ENCODE results near the gene CASP7. TPM values are rescaled to one million over a fixed set of nuclear protein-coding genes. Genes with fewer than 3 reads are reported as not detected.
A peak's percentile ranks its signal among the peaks of the same experiment; 100 is the strongest.

The CASP7 gene
- total RNA-seq, 2 donors from 2014 or later: 14.4 to 15.6 TPM

DNA sequence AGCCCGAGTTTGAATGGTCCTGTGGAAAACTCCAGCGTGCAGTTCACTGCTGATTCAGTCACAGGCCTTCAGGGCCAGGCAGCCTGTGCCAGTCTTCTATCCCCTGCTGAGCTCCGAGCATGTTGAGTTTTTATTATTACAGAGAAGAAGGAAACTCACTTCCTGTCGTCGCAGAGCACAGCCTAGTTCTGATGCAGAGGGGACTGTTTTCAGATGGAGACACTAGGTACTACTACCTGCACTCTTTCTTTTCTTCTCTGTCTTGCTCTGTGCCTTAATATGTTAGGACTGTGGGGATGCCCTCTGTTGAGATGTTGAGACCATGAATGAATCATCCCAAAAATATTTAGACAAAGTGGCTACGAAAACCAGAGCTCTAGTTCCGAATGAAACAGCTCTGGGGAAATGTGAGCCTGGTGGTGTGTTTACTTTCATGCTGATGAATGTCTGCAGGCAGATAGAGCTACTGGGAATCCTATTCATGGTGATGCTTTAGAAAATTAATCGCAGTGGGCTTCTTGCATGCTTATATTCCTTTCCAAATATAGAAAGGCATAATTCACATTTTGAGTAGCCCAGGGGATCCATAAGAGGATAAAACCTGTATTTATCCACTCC lies 29.6 kb downstream of the CASP7 start:
- H3K4me3 ChIP-seq (ENCODE audit: low read length): no peak overlapping the region
- Mint-ChIP-seq H3K4me3 (no peak overlapping the region), H3K9me3 (no peaks in the 10 kb centered on the region), H3K27me3 (ENCODE audit: insufficient read depth) (no peaks in the 10 kb centered on the region), H3K27ac (no peak overlapping the region), H3K36me3 (ENCODE audit: low read depth) (peaks cover 3% of the 10 kb centered on the region), H3K4me1 (peaks cover 42% of the 10 kb centered on the region)
- TF ChIP-seq, protein P1, sequence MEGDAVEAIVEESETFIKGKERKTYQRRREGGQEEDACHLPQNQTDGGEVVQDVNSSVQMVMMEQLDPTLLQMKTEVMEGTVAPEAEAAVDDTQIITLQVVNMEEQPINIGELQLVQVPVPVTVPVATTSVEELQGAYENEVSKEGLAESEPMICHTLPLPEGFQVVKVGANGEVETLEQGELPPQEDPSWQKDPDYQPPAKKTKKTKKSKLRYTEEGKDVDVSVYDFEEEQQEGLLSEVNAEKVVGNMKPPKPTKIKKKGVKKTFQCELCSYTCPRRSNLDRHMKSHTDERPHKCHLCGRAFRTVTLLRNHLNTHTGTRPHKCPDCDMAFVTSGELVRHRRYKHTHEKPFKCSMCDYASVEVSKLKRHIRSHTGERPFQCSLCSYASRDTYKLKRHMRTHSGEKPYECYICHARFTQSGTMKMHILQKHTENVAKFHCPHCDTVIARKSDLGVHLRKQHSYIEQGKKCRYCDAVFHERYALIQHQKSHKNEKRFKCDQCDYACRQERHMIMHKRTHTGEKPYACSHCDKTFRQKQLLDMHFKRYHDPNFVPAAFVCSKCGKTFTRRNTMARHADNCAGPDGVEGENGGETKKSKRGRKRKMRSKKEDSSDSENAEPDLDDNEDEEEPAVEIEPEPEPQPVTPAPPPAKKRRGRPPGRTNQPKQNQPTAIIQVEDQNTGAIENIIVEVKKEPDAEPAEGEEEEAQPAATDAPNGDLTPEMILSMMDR (conservative IDR thresholded peaks at IDR 0.05): no peak
- H3K4me1 ChIP-seq (ENCODE audit: control insufficient read depth, insufficient read depth, low read length): peaks cover 7% of the 10 kb centered on the region
- DNase-seq: no peak
- WGBS, 2 experiments (ENCODE audit: insufficient coverage in 1 of 2, insufficient read length in 1 of 2): 53 to 64% methylated on average over 6 to 8 of the region's 8 CpGs
- no peaks in the 10 kb centered on the region for H3K27me3 ChIP-seq (ENCODE audit: control insufficient read depth, insufficient read depth, low read length, poor library complexity, severe bottlenecking)
- H3K36me3 ChIP-seq (ENCODE audit: control insufficient read depth, insufficient read depth, low read length): no peaks in the 10 kb centered on the region
- H3K9me3 ChIP-seq (ENCODE audit: control insufficient read depth, low read length): no peaks in the 10 kb centered on the region
- H3K9ac ChIP-seq (ENCODE audit: extremely low read depth, low read length, poor library complexity, severe bottlenecking): no peak overlapping the region
- H3K27ac ChIP-seq (ENCODE audit: low read depth, low read length): peak overlapping the region; percentile 9

GRCh38 chr10:113711142-113711541 lies 31.4 kb downstream of the CASP7 start:
- no peaks in the 10 kb centered on the region for H3K27me3 ChIP-seq (ENCODE audit: control insufficient read depth, insufficient read depth, low read length, poor library complexity, severe bottlenecking)
- Mint-ChIP-seq H3K9me3 (no peaks in the 10 kb centered on the region), H3K27me3 (ENCODE audit: insufficient read depth) (no peaks in the 10 kb centered on the region), H3K27ac (no peak overlapping the region), H3K4me3 (no peak overlapping the region), H3K36me3 (ENCODE audit: low read depth) (peaks cover 7% of the 10 kb centered on the region), H3K4me1 (peaks cover 34% of the 10 kb centered on the region)
- peaks cover 7% of the 10 kb centered on the region for H3K4me1 ChIP-seq (ENCODE audit: control insufficient read depth, insufficient read depth, low read length)
- no peak overlapping the region for H3K9ac ChIP-seq (ENCODE audit: extremely low read depth, low read length, poor library complexity, severe bottlenecking)
- no peaks in the 10 kb centered on the region for H3K36me3 ChIP-seq (ENCODE audit: control insufficient read depth, insufficient read depth, low read length)
- H3K27ac ChIP-seq (ENCODE audit: low read depth, low read length): peak overlapping the region; percentile 6
- no peak overlapping the region for H3K4me3 ChIP-seq (ENCODE audit: low read length)
- WGBS, 2 experiments (ENCODE audit: insufficient coverage in 1 of 2, insufficient read length in 1 of 2): 63 to 75% methylated on average over 1 to 2 of the region's 2 CpGs
- peak; percentile 60 for DNase-seq
- TF ChIP-seq, protein P1 (conservative IDR thresholded peaks at IDR 0.05): no peak
- H3K9me3 ChIP-seq (ENCODE audit: control insufficient read depth, low read length): no peaks in the 10 kb centered on the region

DNA sequence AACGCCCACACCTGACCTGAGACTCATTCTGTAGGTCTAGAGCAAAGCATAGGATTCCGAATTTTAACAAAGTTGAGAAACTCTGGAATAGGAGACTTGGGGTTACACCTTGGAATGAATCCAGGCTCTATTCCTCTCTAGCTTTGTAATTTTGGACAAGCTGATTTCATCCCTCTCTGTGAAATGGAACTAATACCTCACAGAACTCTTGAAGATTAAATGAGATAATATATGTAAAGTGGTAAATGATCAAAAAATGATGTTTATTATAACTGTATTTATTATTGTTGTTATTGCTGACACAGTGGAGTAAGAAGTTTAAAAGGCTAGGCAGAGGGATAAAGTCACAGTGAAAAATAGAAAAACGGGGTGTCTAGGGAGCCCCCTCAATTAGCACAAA lies 32.3 kb downstream of the CASP7 start:
- Histone ChIP-seq H3K27me3 (ENCODE audit: control insufficient read depth, insufficient read depth, low read length, poor library complexity, severe bottlenecking) (no peaks in the 10 kb centered on the region), H3K4me1 (ENCODE audit: control insufficient read depth, insufficient read depth, low read length) (peaks cover 7% of the 10 kb centered on the region), H3K27ac (ENCODE audit: low read depth, low read length) (no peak overlapping the region), H3K9ac (ENCODE audit: extremely low read depth, low read length, poor library complexity, severe bottlenecking) (no peak overlapping the region), H3K4me3 (ENCODE audit: low read length) (no peak overlapping the region), H3K9me3 (ENCODE audit: control insufficient read depth, low read length) (no peaks in the 10 kb centered on the region), H3K36me3 (ENCODE audit: control insufficient read depth, insufficient read depth, low read length) (no peaks in the 10 kb centered on the region)
- Mint-ChIP-seq H3K9me3 (no peaks in the 10 kb centered on the region), H3K4me1 (peaks cover 34% of the 10 kb centered on the region), H3K4me3 (no peak overlapping the region), H3K36me3 (ENCODE audit: low read depth) (peaks cover 7% of the 10 kb centered on the region), H3K27me3 (ENCODE audit: insufficient read depth) (no peaks in the 10 kb centered on the region), H3K27ac (no peak overlapping the region)
- TF ChIP-seq, protein P1 (conservative IDR thresholded peaks at IDR 0.05): no peak
- 88 to 92% methylated on average over 2 to 3 of the region's 3 CpGs for WGBS, 2 experiments (ENCODE audit: insufficient coverage in 1 of 2, insufficient read length in 1 of 2)
- no peak for DNase-seq

Data from endodermal cell (in vitro differentiated cells).